ENCODE results near the gene MTARC2.
"Not testable (repeated sequence)": the region's sequence is repeated elsewhere in the genome, so short reads cannot be mapped to it uniquely, and the experiment has no call there.

The MTARC2 gene

DNA sequence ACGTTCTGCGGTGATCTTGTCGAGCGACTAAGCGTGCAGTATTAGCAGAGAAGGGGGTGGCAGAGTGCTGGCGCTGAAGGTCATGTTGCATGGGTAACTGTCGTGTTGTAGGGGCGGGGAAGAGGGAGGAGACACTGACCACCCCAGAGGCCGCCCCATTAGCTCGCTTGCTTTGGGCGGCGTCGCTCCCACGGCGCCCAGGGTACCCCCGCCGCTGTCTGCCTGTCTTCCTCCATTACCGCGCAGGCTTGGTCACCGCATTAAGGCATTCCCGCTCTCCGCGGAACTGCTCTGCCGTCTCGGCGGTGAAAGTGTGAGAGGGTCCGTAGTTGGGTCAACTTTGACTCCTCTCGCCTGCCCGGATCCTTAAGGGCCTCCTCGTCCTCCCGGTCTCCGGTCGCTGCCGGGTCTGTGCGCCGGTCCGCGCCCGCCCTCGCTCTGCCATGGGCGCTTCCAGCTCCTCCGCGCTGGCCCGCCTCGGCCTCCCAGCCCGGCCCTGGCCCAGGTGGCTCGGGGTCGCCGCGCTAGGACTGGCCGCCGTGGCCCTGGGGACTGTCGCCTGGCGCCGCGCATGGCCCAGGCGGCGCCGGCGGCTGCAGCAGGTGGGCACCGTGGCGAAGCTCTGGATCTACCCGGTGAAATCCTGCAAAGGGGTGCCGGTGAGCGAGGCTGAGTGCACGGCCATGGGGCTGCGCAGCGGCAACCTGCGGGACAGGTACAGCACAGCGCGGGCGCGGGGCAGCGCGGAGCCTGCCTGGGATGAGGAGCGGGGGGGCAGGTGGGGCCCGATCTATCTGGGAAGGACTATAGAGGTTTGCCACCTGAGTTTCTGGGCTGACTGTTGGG lies at the start of gene MTARC2:
MTARC2 (plus strand) TSS at position 234 of the 846 bp plus-strand sequence; CDS start at position 444, 210 bp downstream.
- ATAC-seq = peak; percentile 48
- peak; percentile 9 for DNase-seq

DNA sequence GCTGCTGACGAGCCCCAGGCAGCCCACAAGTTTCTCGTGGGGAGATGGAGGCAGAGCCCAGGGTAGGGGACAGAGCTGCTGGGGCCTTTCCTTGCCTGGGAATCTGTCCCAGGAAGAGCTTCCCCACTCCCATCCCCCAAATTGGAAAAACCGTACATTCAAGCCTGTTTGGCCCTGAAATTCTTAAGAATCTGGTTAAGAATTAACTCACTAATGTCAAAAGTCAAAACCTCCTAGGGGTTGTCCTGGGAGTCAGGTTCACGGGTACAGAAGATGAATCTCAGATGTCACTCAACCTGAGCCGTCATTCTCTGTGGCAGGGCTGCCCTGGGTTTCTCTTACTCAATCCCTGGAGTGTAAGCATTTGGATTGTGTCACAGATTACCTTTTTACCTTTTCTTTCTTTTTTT lies 49.5 kb upstream of the MTARC2 start:
- DNase-seq = no peak

DNA sequence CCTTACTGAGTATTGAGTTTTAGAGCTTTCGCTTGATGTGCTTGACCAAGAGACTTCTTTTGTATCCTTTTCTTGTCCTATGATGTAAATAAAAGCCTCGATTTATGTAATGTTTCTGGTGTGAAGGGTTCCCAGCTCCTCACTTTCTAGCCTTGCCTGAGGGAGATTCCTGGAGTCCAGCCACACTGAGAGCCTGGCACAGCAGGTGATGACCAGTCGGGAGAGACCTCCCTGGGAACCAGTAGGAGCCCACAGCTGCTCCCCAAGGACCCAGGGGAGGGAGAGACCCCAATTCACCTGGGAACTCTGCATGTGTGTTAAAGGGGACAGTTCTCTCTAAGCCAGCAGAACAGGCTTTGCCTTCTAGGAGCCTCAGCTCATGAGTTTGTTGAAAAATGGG lies 49.1 kb upstream of the MTARC2 start:
- no peak for ATAC-seq
- DNase-seq = no peak

More for the DNA sequence above, 49.5 kb upstream of the MTARC2 start:
- ATAC-seq = no peak

DNA sequence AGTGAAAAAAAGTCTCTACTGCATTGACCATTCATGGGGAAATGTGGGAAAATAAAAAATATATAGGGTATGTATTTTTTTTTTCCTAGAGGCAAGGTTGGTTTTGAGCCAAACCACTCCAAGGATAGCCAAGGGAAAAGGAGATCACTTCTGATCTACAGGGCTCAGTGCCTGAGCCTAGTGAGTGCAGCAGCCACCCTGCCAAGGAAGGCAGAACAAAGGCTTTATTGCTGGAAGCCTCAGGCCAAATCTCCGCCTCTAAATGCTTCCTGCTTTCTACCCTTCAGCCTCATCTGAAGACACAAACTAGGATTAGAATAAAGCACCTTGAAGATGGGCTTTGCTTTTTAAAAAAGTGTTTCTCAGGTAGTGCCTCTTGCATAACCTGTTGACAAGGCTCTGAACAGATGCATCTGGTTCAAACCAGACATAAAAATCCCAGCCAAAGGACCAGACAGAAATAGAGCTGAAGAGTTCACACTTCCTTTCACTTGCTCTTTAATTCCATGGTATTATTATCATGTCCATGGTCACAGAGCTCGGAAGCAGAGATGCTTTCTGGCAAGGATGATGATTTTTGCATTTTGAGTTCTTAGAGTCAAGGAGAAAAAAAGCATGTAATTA lies 47.5 kb upstream of the MTARC2 start:
- ATAC-seq = no peak
- no peak for DNase-seq

DNA sequence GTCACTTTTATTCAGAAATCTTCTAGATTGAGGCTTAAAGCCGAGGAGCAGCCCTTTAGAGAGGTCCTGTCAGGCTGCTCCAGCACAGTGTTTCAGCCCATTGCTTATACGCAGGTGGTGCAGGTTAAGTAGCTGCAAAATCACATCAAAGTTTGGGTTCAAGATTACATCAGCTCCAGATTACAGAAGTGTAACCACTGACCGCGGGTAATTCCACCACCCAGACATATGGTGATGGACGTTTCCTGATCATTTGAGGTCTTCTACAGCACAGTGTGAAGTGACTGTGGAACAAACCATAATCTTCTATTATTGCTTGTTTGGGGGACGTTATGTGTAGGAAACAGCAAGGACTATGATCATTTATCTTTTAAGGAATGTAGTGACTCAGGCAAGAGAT lies 46.1 kb upstream of the MTARC2 start:
- ATAC-seq (no peak), DNase-seq (no peak)

DNA sequence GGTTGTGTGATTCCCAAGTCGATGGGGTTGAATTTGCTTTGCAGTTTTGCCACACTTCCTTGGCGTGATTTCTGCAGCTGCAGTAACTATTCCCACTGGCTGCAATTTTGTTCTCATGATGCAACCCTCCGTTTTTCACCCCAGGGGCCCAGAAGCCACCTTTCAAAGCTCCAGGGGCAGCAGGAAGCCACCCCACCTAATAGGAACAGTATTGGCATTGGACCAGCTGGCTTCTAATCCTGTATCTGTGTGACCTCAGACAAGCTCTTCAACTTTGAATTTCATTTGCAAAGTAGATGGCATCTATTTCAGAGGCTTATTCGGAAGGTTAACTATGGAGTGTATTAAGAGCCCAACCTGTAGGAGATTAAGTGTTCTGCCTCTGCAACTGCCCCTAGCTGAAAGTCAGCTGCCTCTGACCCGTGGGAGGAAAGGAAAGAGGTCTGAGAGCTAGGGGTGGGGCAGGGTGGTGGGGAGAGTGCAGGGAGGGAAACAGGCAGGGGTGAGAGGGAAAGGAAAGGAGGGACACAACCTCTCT lies 45.3 kb upstream of the MTARC2 start:
- DNase-seq = no peak
- ATAC-seq = no peak

DNA sequence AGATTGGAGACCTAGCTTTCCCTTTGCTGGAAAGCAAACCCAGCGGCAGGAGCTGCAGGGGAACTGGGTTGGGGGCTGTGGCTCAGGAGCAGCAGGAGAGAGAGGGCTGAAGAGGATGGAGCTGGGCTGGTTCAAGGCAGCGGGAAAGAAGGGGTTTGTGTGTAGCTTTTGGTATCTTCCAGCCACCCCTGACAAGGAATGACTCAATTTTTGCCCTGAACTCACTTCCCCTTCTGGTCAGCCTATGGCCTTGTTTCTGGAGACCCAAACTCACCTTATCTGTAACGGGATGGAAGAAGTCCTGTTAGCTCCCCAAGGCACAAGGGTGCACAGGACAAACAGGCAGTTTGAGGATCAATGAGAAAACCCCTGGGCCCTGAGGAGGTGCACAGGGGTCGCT lies 44.8 kb upstream of the MTARC2 start:
- DNase-seq (no peak), ATAC-seq (no peak)

DNA sequence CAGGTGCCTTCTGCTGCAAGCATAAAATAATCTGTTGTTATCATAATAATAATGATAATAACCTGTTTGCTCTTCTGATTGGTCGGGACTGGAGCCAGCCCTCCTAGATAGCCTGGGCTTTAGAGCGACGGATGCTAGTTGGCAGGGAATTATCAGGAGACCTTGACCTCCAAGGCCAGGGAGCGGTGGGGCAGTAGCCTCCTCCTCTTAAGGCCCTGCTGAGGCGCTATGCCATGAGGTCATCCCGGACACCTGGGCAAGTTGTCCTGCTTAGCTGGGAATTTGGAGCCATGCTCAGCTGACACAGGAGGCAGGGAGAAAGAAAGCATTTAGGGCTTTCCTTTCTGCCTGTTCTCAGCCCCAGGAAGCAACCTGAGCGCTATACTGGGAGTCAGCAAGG lies 42.3 kb upstream of the MTARC2 start:
- no peak for ATAC-seq
- no peak for DNase-seq

DNA sequence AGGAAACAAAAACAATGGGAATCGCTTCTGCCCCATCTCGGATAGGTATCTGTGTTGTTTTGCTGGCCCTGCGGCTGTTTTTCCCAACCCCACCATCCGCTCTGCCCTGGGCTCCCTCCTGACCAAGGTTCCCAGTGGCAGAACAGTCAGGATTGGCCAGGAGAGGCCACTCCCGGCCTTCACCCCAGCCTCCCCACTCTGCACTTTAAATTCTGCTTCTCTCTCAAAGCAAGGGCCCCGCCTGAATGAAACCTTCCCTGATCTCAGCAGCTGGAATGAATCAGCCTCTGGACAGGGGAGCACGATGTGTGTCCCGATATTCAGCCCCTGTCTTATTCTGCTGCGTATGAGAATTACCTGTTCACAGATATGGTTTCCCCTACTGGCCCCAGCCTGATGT lies 41.6 kb upstream of the MTARC2 start:
- DNase-seq (no peak), ATAC-seq (no peak)

DNA sequence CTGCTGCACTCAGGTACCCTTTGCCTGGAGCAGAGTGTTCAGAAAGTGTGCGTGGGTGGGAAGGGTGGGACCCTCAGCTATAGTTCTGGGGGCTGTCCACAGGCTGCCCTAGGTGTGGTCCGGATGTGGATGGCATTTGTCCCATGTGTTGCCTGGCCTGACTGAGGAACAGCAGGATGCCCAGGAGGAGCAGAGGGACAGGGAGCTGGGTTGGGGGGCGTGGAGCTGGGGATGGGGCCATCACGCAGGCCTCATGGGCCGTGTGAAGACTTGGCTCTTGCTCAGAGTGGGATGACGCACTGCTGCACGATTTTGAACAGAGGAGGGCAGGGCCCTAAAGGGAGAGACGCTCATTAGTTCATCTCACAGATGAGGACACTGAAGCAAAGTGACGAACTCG lies 41.0 kb upstream of the MTARC2 start:
- ATAC-seq (no peak), DNase-seq (no peak)

DNA sequence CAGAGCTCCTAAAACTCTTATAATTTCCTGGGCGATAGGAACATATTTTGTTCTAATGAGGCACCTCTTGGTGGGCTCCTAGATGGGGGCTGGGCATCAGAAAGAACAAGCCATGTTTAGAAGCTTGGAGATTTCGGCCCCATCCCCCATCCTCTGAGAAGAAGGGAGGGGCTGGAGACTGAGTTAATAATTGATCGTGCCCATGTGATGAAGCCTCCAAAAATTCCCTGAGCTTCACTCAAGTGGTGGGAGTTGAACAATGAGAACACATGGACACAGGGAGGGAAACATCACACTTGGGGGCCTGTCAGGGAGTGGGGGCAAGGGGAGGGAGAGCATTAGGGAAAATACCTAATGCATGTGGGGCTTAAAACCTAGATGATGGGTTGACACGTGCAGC lies 39.9 kb upstream of the MTARC2 start:
- no peak for ATAC-seq
- DNase-seq = no peak

DNA sequence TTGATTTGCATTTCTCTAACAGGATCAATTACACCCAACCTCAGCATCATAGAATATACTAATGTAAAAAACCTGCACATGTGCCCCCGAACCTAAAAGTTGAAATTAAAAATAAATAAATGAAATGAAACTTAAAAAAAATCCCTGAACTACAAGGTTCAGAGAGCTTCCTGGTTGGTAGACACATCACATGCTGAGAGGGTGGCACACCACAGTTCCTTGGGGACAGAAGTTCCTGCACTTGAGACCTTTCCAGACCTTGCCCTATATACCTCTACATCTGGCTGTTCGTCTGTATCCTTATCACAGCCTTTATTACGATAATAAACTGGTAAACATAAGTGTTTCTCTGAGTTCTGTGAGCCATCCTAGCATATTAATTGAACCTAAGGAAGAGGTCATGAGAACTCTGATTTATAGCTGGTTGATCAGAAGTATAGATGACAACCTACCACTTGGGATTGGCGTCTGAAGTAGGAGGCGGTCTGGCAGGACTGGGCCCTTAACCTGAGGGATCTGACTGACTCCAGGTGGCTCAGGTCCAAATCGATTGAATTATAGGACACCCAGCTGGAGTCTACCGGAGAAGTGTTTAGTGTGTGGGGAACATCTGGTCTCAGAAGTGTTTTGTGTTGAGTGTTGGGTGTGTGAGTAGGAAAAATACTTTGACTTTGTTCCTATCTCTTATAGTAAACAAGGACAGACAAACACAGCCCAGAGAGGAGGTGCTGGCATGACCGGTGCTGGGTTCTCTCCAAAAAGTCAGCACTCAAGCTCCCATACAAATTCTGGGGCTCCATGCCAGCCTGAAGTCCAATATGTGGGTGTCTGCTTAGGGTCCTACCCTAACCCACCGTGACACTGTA lies 39.0 kb upstream of the MTARC2 start:
- ATAC-seq = no peak
- DNase-seq = no peak

DNA sequence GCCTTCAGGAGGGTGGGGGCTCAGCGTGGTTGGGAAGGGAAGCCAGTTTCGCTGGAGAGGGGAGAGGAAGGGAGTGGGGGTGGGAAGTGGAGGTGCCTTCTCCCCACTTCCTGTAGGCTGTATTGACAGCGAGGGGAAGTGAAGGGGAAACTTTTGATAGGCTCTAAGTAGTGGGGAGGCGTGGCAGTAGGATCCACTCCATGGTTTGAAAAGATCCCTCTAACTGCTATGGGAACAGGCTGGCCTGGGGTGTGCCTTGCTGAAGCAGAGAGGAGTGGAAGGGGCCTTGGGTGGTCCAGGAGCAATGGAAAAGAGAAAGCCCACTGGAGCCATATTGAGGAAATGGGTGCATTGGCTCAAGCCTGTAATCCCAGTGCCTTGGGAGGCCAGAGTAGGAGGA lies 37.8 kb upstream of the MTARC2 start:
- DNase-seq (no peak), ATAC-seq (no peak)

DNA sequence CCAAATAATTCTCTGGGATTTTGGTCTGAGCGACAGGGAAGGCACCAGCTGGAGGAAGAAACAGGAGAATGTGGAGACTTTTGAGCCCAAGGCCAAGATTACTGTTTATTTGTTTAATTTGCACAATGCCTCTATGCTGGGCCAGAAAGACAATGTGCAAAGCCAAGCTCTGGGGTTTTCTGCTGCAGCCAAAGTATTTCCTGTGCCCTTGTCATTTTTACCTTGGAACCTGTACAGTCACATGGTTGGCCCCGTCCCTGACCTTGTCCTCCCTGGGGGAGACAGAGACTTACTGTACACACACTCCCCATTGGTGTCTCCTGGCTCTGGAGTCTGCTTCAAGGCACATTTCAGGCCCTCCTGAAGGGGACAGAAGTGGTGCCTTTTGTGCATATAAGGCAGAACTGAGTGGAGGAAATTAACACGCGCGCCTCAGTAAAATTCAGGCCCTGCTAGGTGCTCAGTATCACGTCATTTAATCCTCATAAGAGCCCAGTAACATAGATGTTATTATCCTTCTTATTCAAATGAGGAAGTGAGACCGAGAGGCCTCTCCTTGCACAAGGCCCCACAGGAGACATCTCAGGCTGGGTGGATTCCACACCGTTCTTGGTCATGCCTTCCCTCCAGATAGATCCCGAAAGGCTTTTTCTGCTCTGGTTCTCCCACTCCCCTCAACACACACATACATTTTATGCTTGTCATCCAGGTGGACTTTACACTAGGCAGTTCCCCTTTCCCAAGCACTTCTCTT lies 36.9 kb upstream of the MTARC2 start:
- ATAC-seq (peak; percentile 19), DNase-seq (no peak)

DNA sequence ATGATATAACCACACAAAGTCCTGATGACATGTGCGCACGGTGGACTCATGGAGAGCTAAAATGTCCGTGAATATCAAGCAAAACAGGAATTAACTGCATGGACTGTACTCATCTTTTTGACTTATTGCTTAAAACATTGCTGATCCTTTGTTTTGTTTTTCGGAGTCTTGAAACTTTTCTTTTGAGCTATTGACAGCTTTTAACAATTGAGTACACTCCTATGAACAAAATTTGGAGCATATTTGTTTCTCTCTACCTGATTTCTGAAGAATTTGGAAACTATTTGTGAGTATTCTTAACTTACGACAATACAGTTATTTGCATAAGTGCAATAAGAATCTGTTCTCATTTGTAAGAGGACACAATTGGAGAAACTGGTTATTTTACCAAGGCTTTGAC lies 32.1 kb upstream of the MTARC2 start:
- DNase-seq, ATAC-seq: not testable (repeated sequence)

DNA sequence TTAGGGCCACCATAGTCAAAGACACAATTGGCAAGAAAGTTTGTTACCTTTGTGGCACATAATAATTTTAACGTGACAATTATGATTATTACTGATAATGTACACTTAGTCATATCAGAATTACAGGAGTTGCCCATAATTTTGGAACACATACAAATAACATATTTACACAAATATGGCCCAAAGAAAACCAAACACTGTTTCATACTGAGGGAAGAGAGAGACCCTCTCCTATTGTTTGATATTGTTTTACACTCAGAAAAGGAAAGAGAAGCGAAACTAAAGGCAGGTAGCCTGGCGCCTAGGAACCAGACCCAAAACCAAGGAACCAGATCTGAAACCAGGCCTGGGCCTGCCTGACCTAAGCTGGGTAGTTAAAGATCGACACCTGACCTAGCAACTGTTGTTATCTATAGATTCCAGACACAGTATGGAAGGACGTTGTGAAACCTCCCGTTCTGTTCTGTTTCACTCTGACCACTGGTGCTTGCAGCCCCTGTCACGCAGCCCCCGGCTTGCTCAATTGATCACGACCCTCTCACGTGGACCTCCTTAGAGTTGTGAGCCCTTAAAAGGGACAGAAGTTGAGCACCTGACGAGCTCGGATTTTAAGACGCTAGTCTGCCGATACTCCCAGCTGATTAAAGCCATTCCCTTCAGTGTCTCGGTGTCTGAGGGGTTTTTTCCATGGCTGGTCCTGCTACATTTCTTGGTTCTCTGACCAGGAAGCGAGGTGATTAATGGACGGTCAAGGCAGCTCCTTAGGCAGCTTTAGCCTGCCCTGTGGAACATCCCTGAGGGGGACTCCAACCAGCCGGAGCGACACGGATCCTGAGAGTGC lies 30.1 kb upstream of the MTARC2 start:
- no peak for ATAC-seq
- no peak for DNase-seq

DNA sequence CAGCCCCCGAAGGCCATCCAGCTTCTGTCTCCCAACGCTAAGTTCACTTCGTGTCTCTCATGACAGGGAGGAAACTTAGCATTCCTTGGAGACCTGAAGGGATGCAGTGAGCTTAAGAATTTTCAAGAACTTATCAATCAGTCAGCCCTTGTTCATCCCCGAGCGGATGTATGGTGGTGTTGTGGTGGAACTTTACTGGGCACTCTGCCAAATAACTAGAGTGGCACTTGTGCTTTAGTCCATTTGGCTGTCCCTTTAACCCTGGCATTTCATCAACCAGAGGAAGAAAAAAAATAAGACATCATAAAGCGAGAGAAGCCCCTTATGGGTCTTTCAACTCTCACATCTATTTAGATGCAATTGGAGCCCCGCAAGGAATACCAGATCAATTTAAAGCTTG lies 26.9 kb upstream of the MTARC2 start:
- not testable (repeated sequence) for DNase-seq, ATAC-seq

DNA sequence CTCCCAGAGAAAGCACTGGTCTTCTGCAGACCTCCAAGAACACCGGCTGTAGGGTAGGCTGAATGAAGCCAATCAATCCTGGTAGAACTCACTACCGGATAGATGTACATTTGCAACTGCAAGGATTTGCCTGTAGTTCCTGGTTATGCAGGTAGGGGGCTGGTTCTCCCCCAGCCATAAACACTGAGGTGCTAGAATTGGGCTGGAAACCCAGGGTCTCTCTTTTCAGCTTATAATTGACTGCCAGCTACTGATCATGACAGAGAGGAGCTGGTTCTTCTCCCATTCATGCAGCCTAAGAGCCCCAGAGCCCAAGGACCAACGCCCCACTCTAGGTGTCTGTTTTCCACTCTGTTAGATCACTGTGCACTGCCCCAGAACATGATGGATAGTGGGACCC lies 21.5 kb upstream of the MTARC2 start:
- no peak for ATAC-seq
- DNase-seq = no peak

DNA sequence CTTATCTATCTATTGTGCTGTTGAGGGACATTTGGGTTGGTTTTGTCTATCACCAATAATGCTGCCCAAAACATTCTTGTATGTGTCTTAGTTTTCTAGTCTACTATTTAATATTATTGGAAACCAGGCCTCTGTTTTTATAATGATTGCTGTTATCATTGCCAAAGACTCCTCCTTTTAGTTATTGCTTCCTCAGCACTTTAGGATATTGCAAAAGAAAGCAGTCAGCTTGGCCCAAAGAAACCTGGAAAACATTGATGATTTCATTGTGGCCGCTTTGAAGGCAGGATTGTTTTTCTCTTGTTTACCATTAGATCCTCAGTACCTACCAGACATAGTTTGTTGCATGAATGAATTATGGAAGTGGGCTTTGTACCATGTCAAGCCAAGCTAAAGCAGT lies 20.6 kb upstream of the MTARC2 start:
- DNase-seq (no peak), ATAC-seq (no peak)

DNA sequence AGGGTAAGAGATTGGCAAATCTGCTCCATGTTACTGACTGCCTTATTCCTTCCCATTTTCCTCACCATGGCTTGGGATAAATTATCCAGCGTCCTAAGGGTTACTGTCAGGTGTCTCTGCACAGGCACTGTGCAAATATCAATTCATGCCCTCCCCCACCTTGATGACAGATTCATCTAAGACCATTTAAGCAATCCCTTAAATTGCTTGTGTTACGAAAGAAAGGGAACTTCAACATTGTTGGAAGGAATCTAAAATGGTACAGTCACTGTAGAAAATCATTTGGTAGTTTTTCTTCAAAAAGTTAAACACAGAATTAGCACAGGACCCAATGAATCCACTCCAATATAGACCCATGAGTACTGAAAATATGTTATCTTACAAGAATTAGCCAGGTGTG lies 17.6 kb upstream of the MTARC2 start:
- no peak for DNase-seq
- no peak for ATAC-seq

DNA sequence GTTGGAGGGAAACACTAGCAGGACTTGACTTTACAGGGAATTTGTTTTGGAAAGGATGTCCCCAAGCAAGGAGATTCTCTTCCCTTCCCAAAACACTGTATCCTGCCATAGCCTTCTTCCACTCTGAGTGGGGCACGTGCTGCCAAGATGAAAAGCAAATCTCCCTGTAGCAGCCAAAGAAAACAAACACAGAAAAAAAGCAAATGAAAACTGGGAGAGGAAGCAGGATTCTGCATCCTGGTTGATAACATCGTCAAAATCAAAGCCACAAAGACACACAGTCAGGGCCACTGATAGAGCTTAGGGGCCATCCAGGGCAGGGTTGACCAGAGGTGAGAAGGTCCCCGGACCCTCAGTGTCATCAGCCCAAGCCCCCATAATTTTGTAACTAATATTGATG lies 16.0 kb upstream of the MTARC2 start:
- ATAC-seq (no peak), DNase-seq (no peak)

Measured in stimulated activated naive CD8-positive, alpha-beta T cell treated with anti-CD3 and anti-CD28 coated beads, Interleukin-15, Interleukin-2, amounts not matched to agents 100 U/mL and 50 U/mL, for 24 hours (primary cell).